ENCODE data around the gene ZBTB17.

ZBTB17 gene

GRCh38 chr1:15960808-15961207 lies 15.1 kb downstream of the ZBTB17 start:
- no peak for DNase-seq (ENCODE audit: low read depth in 2 of 2)

GRCh38 chr1:15959827-15960446 lies 16.0 kb downstream of the ZBTB17 start:
- no peak for DNase-seq (ENCODE audit: low read depth in 2 of 2)

GRCh38 chr1:15959424-15959823 lies 16.5 kb downstream of the ZBTB17 start:
- DNase-seq (ENCODE audit: low read depth in 2 of 2): no peak

- DNase-seq (ENCODE audit: low read depth in 2 of 2): no peak
These were observed 17.1 kb downstream of the ZBTB17 start for GRCh38 chr1:15958793-15959192.

GRCh38 chr1:15958111-15958510 lies 17.8 kb downstream of the ZBTB17 start:
- DNase-seq (ENCODE audit: low read depth in 2 of 2): no peak

GRCh38 chr1:15957221-15958095 lies 18.4 kb downstream of the ZBTB17 start:
- DNase-seq (ENCODE audit: low read depth in 2 of 2): no peak

- DNase-seq (ENCODE audit: low read depth in 2 of 2): no peak
These were observed 19.8 kb downstream of the ZBTB17 start for GRCh38 chr1:15956150-15956549.

- no peak for DNase-seq (ENCODE audit: low read depth in 2 of 2)
These were observed 20.3 kb downstream of the ZBTB17 start for GRCh38 chr1:15955552-15955951.

GRCh38 chr1:15954316-15954715 lies 21.6 kb downstream of the ZBTB17 start:
- no peak for DNase-seq (ENCODE audit: low read depth in 2 of 2)

GRCh38 chr1:15953791-15954241 lies 22.1 kb downstream of the ZBTB17 start:
- no peak for DNase-seq (ENCODE audit: low read depth in 2 of 2)

GRCh38 chr1:15953294-15953771 lies 22.6 kb downstream of the ZBTB17 start:
- DNase-seq (ENCODE audit: low read depth in 2 of 2): no peak

- no peak for DNase-seq (ENCODE audit: low read depth in 2 of 2)
These were observed 23.3 kb downstream of the ZBTB17 start for GRCh38 chr1:15952317-15953258.

- no peak for DNase-seq (ENCODE audit: low read depth in 2 of 2)
These were observed 24.4 kb downstream of the ZBTB17 start for GRCh38 chr1:15951341-15952153.

- DNase-seq (ENCODE audit: low read depth in 2 of 2): peak; percentile 49 to 58
These were observed 25.1 kb downstream of the ZBTB17 start for GRCh38 chr1:15950763-15951295.

GRCh38 chr1:15950302-15950701 lies 25.6 kb downstream of the ZBTB17 start:
- DNase-seq (ENCODE audit: low read depth in 2 of 2): no peak

- peak; percentile 68 to 80 for DNase-seq (ENCODE audit: low read depth in 2 of 2)
These were observed 26.3 kb downstream of the ZBTB17 start for GRCh38 chr1:15949453-15950245.

- DNase-seq (ENCODE audit: low read depth in 2 of 2): no peak
These were observed 27.1 kb downstream of the ZBTB17 start for GRCh38 chr1:15948595-15949452.

GRCh38 chr1:15948091-15948591 lies 27.8 kb downstream of the ZBTB17 start:
- DNase-seq (ENCODE audit: low read depth in 2 of 2): no peak
